IMR-90 (cell line): ENCODE measurements around the gene ZYX. TPM values are rescaled to one million over a fixed set of nuclear protein-coding genes. Genes with fewer than 3 reads are reported as not detected.
A peak's percentile ranks its signal among the peaks of the same experiment; 100 is the strongest.

ENCODE experiments used
- ATAC-seq: fragments of 200-7000 bp; cut with Tn5 transposase; 2 replicates; pipeline ENCODE4 v1.9.1; 2020; ENCODE audit warnings: low read depth, mild to moderate bottlenecking, moderate library complexity
- BruUV-seq: library from RNA; stranded (reverse); fragments of 400-500 nt; replicated peaks from 2 replicates; lab custom pipeline; 2021; lab: Mats Ljungman, UMichigan
- CTCF ChIA-PET: fragments of 300-600 bp; formaldehyde crosslinking; extraction: SDS; loops from one replicate; lab custom pipeline; 2021; ENCODE audit warnings: antibody characterized with exemption; lab: Yijun Ruan, JAX
- POLR2A ChIA-PET: fragments of 300-600 bp; sonication (Branson Sonifier 250); formaldehyde crosslinking; loops from one replicate; lab custom pipeline; 2022; ENCODE audit warnings: antibody characterized with exemption; ENCODE audit not compliant: unreplicated experiment; lab: Charles Lee
- DNase-seq: peaks from one replicate; pipeline ENCODE4 v3.0.0; 2013
- H2AFZ ChIP-seq: replicated peaks from 2 replicates; pipeline ENCODE3; 2013; ENCODE audit warnings: low read length, mild to moderate bottlenecking; ENCODE audit not compliant: poor library complexity
- H2AK5ac ChIP-seq: 2 replicates; pipeline ENCODE4 v1.6.1; 2013; ENCODE audit warnings: low read depth, low read length, inconsistent platforms
- H2AK9ac ChIP-seq: replicated peaks from 2 replicates; pipeline ENCODE3; 2013; ENCODE audit warnings: mild to moderate bottlenecking, low read depth, low read length, moderate library complexity; ENCODE audit not compliant: poor library complexity
- H2BK120ac ChIP-seq: 2 replicates; pipeline ENCODE4 v1.6.1; 2013; ENCODE audit warnings: low read depth, low read length, inconsistent platforms
- H2BK15ac ChIP-seq: 3 replicates; pipeline ENCODE4 v1.6.1; 2013; ENCODE audit warnings: low read depth, low read length, inconsistent platforms
- H2BK20ac ChIP-seq: 2 replicates; pipeline ENCODE4 v1.6.1; 2013; ENCODE audit warnings: low read depth, mild to moderate bottlenecking, inconsistent platforms, low read length, moderate library complexity
- H2BK5ac ChIP-seq: 2 replicates; pipeline ENCODE4 v1.6.1; 2013; ENCODE audit warnings: mild to moderate bottlenecking, low read depth, low read length, inconsistent platforms; ENCODE audit not compliant: poor library complexity, severe bottlenecking
- H3K14ac ChIP-seq: replicated peaks from 2 replicates; pipeline ENCODE4 v1.6.1; 2013; ENCODE audit warnings: low read depth, low read length, inconsistent platforms
- H3K18ac ChIP-seq: 2 replicates; pipeline ENCODE4 v1.6.1; 2013; ENCODE audit warnings: low read depth, low read length, control low read depth
- H3K23ac ChIP-seq: 2 replicates; pipeline ENCODE4 v1.6.1; 2013; ENCODE audit warnings: low read depth, low read length, inconsistent platforms
- H3K27ac ChIP-seq: 2 replicates; pipeline ENCODE4 v1.5.1; 2013; ENCODE audit warnings: mild to moderate bottlenecking, control low read depth, low read length; ENCODE audit not compliant: insufficient read depth
- H3K27me3 ChIP-seq: 2 replicates; pipeline ENCODE4 v1.6.1; 2013; ENCODE audit warnings: low read length; ENCODE audit not compliant: control insufficient read depth, insufficient read depth
- H3K36me3 ChIP-seq: 2 replicates; pipeline ENCODE4 v1.6.1; 2013; ENCODE audit warnings: low read length, mixed read lengths; ENCODE audit not compliant: control insufficient read depth, insufficient read depth
- H3K4ac ChIP-seq: 2 replicates; pipeline ENCODE4 v1.6.1; 2013; ENCODE audit warnings: low read depth, low read length, inconsistent platforms
- H3K4me1 ChIP-seq: 2 replicates; pipeline ENCODE4 v1.6.1; 2013; ENCODE audit warnings: low read length, mixed read lengths; ENCODE audit not compliant: control insufficient read depth, insufficient read depth
- H3K4me2 ChIP-seq: 2 replicates; pipeline ENCODE4 v1.6.1; 2013; ENCODE audit warnings: low read depth, mild to moderate bottlenecking, control low read depth, low read length, moderate library complexity
- H3K4me3 ChIP-seq: 2 replicates; pipeline ENCODE4 v1.5.1; 2013; ENCODE audit warnings: low read depth, mild to moderate bottlenecking, control low read depth, low read length, moderate library complexity; ENCODE audit not compliant: insufficient read depth
- H3K56ac ChIP-seq: 2 replicates; pipeline ENCODE4 v1.6.1; 2013; ENCODE audit warnings: low read length, inconsistent platforms; ENCODE audit not compliant: insufficient read depth; ENCODE audit errors: extremely low read depth
- H3K79me1 ChIP-seq, 2 experiments: 2 replicates each; pipeline ENCODE4 v1.6.1; 2013; ENCODE audit warnings: low read length in 2 of 2, inconsistent platforms in 1 of 2, low read depth in 1 of 2
- H3K9ac ChIP-seq: 2 replicates; pipeline ENCODE4 v1.6.1; 2013; ENCODE audit warnings: low read depth, low read length, control low read depth
- H3K9me1 ChIP-seq: 2 replicates; pipeline ENCODE4 v1.6.1; 2013; ENCODE audit warnings: low read length, inconsistent platforms; ENCODE audit not compliant: insufficient read depth
- H3K9me3 ChIP-seq: 2 replicates; pipeline ENCODE4 v1.6.1; 2013; ENCODE audit warnings: low read length; ENCODE audit not compliant: control insufficient read depth, insufficient read depth
- H4K20me1 ChIP-seq: 2 replicates; pipeline ENCODE4 v1.6.1; 2013; ENCODE audit warnings: low read length, inconsistent platforms; ENCODE audit not compliant: insufficient read depth
- H4K5ac ChIP-seq: 2 replicates; pipeline ENCODE4 v1.6.1; 2013; ENCODE audit warnings: mild to moderate bottlenecking, low read depth, low read length, control low read depth
- H4K8ac ChIP-seq, 2 experiments: 2 replicates each; pipeline ENCODE4 v1.6.1; 2013; ENCODE audit warnings: low read depth in 2 of 2, low read length in 2 of 2, control low read depth in 1 of 2, inconsistent platforms in 1 of 2
- H4K91ac ChIP-seq: 2 replicates; pipeline ENCODE4 v1.6.1; 2013; ENCODE audit warnings: low read depth, low read length, inconsistent platforms; ENCODE audit not compliant: insufficient read depth
- ELK1 ChIP-seq: fragments of 150-350 bp; IDR thresholded peaks from 2 replicates; pipeline ENCODE4 v1.6.1; 2016; ENCODE audit warnings: low read depth, mild to moderate bottlenecking, low read length, moderate library complexity, borderline replicate concordance
- MAZ ChIP-seq: IDR thresholded peaks from 2 replicates; pipeline ENCODE4 v1.6.1; 2012; ENCODE audit warnings: low read depth, mild to moderate bottlenecking, low read length, improper control_type of control experiment, moderate library complexity, borderline replicate concordance
- SMC3 ChIP-seq: fragments of 150-350 bp; IDR thresholded peaks from 2 replicates; pipeline ENCODE4 v1.6.1; 2016; ENCODE audit warnings: low read depth, mild to moderate bottlenecking, antibody characterized with exemption, low read length, moderate library complexity
- WGBS, 2 experiments: methylation state at CpG; one replicate each; pipeline versions ENCODE4 v1.1.5 to v1.1.7; 2013; ENCODE audit warnings: missing lambda C conversion rate in 2 of 2; ENCODE audit not compliant: insufficient read length in 1 of 2; ENCODE audit errors: extremely low coverage in 2 of 2; 5-methylcytosine and 5-hydroxymethylcytosine counted together
- dilution Hi-C: fragments of 300-500 bp; cut with HindIII; formaldehyde crosslinking; loops from one replicate; pipeline ENCODE4 v1.14.3; 2018; ENCODE audit warnings: low sequenced_read_pairs; ENCODE audit not compliant: unreplicated experiment
- in situ Hi-C: fragments of 300-500 bp; cut with MboI; formaldehyde crosslinking; loops from 3 replicates; pipeline ENCODE4 v1.14.3; 2019; ENCODE audit warnings: low sequenced_read_pairs, inconsistent platforms, mixed read lengths
- intact Hi-C: fragments of 100-400 bp; cut with micrococcal nuclease; formaldehyde crosslinking; loops from 2 replicates; pipeline ENCODE4 v1.10.0; 2022
- polyA plus RNA-seq, 3 experiments: library from polyadenylated mRNA; depleted of rRNA; stranded (reverse); fragments of >200 nt; gene quantifications; 2 replicates each; pipeline ENCODE4 v1.2.3, GENCODE V29; 2012; ENCODE audit warnings: low replicate concordance in 1 of 3
- total RNA-seq: library from RNA; depleted of rRNA; stranded (reverse); fragments of >200 nt; gene quantifications from 2 replicates; pipeline ENCODE4 v1.2.3, GENCODE V29; 2012

The ZYX gene
- total and polyA plus RNA-seq, 2 of the 4 experiments (the other 2 are of a cell fraction), result 22.6 to 334 TPM

- peaks cover 20% of the 10 kb centered on the region for H3K9me1 ChIP-seq
- 0% methylated on average over 1 of the region's 7 CpGs; no CpG with 5 or more reads in 1 of the 2 experiments for WGBS, 2 experiments
- DNase-seq, result no peak
- H2BK15ac ChIP-seq, result no peak overlapping the region
- dilution Hi-C loops, result no loop called here
- H4K5ac ChIP-seq, result no peak overlapping the region
- ChIA-PET POLR2A (interaction anchor here (0.7 kb wide), 1 partner anchor 9 kb away, joined by 3 read pairs; no protein-coding TSS in a partner anchor), CTCF (interaction anchor here (1.1 kb wide), 1 partner anchor 156 kb away, joined by 3 read pairs; no protein-coding TSS in a partner anchor)
- H4K20me1 ChIP-seq, result peaks cover 30% of the 10 kb centered on the region
- H3K18ac ChIP-seq, result no peak overlapping the region
- no peak overlapping the region; the same call in 1 of the 2 replicates for H4K91ac ChIP-seq
- H3K27ac ChIP-seq, result no peak overlapping the region
- peak overlapping the region; percentile 26 for H2AK9ac ChIP-seq
- H2BK5ac ChIP-seq, result no peak overlapping the region
- no peak overlapping the region for H3K4me3 ChIP-seq
- no peak overlapping the region for H2AK5ac ChIP-seq
- peaks cover 17% of the 10 kb centered on the region for H3K36me3 ChIP-seq
- intact Hi-C loops, result no loop called here
- peak overlapping the region; percentile 70 for H3K4ac ChIP-seq
- no peak overlapping the region for H3K23ac ChIP-seq
- no peak overlapping the region for H3K56ac ChIP-seq
- peaks cover 0 to 17% of the 10 kb centered on the region in 2 experiments; a peak in 2 of 4 replicates for H3K79me1 ChIP-seq
- H3K27me3 ChIP-seq, result peaks cover 7% of the 10 kb centered on the region; the same call in 1 of the 2 replicates
- no peak overlapping the region for H3K4me2 ChIP-seq
- peaks cover 23% of the 10 kb centered on the region for H3K4me1 ChIP-seq
- H3K14ac ChIP-seq, result no peak overlapping the region
- in situ Hi-C loops, result no loop called here
- no peaks in the 10 kb centered on the region for H3K9me3 ChIP-seq
- H2BK20ac ChIP-seq, result no peak overlapping the region
- TF ChIP-seq MAZ (no peak), ELK1 (no peak), SMC3 (no peak)
- ATAC-seq, result no peak
- peak overlapping the region; percentile 64 for H2AFZ ChIP-seq
- no peak overlapping the region for H3K9ac ChIP-seq
- no TSS peak for BruUV-seq
- peak overlapping the region; percentile 49; the same call in 1 of the 2 replicates for H2BK120ac ChIP-seq
- H4K8ac ChIP-seq, result 0 out of 4 replicates have a peak overlapping the region, but pooled peaks of 1 of the 2 experiments have one; percentile 17
These were observed 15.0 kb downstream of the ZYX start for GRCh38 chr7:143396182-143396581.
